GM08714 (cell line): ENCODE measurements around the gene DOK5.

Experiments used
- H3K4me3 ChIP-seq: fragments of 200-500 bp; sonication (Bioruptor generic); 2 replicates; pipeline ENCODE4 v1.5.1; 2014; ENCODE audit warnings: mild to moderate bottlenecking, low read length, inconsistent platforms
- ZNF274 ChIP-seq: IDR thresholded peaks from 2 replicates; pipeline ENCODE4 v1.6.1; 2012; ENCODE audit warnings: mild to moderate bottlenecking, low read depth, low read length

Gene DOK5

GRCh38 chr20:54549658-54550326 is 74.4 kb downstream of the DOK5 start:
- no peak for TF ChIP-seq ZNF274
- H3K4me3 ChIP-seq, result no peak overlapping the region

- no peak for TF ChIP-seq ZNF274
- H3K4me3 ChIP-seq, result no peak overlapping the region
These were observed 75.5 kb downstream of the DOK5 start for GRCh38 chr20:54550776-54551396.

- TF ChIP-seq ZNF274, result no peak
- H3K4me3 ChIP-seq, result no peak overlapping the region
These were observed 78.6 kb downstream of the DOK5 start for GRCh38 chr20:54554006-54554405.

DNA sequence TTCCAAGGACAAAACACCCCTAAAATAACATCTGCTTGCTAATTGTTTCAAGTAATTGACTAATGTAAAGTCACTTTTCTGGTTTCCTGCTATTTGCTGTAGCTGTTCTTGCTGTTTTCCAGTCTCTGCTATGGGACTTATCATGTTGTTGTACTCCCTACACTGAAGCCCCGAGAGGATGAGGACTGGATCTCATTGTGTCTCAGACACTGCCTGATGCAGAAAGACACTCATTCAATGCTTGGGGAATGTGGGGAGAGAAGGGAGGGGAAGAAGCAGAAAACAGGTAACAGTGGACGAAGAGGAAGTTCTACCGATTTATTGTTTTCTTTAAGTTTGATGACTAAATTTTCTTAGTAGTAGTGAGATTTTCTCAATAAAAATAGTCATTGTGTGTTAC is 79.8 kb downstream of the DOK5 start:
- no peak overlapping the region for H3K4me3 ChIP-seq
- no peak for TF ChIP-seq ZNF274

GRCh38 chr20:54556406-54556805 is 81.0 kb downstream of the DOK5 start:
- no peak overlapping the region for H3K4me3 ChIP-seq
- TF ChIP-seq ZNF274, result no peak

DNA sequence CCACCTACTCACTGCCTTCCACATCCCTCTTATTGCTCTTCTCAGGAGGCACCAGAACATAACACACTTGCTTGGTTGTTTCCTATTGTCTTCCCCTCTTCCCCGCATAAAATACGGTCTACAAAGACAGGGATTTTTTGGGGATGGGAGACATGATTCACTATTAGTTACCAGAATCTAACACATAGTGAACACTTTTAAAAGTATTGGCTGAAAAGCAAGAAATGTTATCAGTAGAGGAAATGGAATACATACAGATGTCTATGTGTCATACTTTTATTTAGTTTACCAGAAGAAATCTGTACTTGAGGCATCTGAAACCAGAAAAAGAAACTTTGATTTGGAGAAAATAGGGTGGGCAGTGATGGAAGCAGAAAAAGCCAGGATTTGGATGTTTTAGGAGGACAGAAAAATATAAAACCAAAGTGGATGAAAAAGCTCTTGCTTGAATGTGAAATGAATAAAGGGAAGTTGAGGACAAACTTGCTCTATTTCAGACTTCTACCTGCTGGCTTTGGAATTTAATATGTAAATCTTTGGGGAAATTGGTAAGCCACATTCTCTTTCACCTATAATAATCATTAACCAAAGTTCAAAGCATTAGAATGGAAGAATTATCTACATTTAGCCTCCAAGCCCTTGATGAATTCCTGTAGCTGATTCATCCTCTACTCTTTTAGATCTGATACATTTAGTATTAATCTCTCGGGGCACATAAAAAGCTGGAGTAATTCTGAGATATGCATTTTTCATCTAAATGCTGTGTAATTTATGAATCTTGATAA is 82.6 kb downstream of the DOK5 start:
- H3K4me3 ChIP-seq, result no peak overlapping the region
- TF ChIP-seq ZNF274, result no peak

DNA sequence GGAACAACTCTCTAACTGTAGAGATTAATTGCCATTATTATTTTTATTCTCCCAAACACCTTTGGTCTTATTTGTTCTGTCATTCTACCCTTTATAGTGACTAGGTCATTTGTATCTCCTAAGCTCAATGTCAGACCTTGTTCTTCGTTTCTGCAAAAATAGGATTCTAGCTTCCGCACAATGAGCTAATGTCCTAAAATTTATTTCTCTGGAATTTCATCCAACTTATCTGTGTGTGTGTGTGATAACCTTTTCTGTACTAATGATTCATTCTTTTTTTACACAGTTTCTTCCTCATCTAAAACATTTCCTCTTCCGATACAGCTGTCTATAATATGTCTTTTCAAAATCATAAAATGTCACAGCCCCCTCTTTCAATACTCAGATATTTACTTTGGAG is 84.5 kb downstream of the DOK5 start:
- H3K4me3 ChIP-seq, result no peak overlapping the region
- no peak for TF ChIP-seq ZNF274

DNA sequence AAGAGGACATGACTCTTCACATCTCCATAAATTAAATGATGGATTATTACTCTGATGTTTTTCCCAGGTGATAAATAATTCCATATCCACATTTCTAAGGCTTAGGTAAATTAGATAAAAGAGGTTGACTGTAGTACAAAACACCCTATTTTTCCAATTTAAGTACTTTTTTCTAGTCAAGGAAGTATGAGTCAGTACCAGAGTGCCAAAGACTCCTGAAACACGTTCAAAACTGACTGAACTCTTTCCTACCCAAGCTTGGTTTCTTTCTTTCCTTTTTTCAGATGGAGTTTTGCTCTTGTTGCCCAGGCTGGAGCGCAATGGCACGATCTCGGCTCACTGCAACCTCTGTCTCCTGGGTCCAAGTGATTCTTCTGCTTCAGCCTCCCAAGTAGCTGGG is 85.0 kb downstream of the DOK5 start:
- TF ChIP-seq ZNF274, result no peak
- H3K4me3 ChIP-seq, result no peak overlapping the region

GRCh38 chr20:54565255-54565654 is 89.9 kb downstream of the DOK5 start:
- H3K4me3 ChIP-seq, result no peak overlapping the region
- no peak for TF ChIP-seq ZNF274

DNA sequence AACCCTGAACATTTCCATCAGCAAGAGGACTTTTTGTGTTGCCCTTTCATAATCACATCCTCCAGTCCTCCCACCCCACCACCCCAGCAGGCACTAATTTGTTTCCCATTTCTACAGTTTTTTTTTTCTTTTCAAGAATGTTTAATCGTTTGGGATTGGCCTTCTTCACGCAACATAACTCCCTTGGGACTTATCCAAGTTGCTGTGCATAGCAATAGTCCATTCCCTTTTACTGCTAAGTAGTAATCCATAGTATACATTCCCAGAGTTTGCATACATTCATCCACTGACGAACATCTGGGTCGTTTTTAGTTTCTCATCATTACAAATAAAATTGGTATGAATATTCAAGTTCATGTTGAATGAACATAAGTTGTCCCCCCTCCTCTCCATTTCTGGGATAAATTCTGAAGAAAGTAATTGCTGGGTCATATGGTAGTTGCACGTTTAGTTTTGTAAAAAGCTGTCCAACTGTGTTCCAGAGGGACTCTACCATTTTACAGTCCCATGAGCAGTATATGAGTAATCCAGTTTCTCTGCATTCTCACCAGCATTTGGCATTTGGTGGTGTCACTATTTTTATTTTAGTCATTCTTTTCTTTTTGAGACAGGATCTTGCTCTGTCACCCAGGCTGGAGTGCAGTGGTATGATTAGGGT is 90.8 kb downstream of the DOK5 start:
- H3K4me3 ChIP-seq, result no peak overlapping the region
- no peak for TF ChIP-seq ZNF274

DNA sequence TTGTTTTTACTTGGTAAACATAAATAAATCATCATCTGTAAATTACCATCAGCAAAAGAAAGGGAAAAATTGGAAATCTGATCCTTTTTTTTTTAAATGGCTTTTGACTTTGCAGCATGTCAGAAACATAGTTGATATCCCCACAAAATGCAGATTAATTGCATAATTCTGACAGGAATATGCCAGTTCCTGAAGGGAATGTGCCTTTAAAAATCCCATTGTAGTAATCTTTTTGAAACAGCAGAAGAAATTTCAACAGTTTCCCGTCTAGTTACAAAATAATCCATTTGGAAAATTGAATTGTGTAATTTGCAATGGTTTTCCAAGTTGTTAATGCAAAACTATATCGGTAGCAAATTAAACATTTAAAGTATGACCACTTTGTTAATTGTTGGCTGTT is 95.2 kb downstream of the DOK5 start:
- no peak for TF ChIP-seq ZNF274
- no peak overlapping the region for H3K4me3 ChIP-seq

DNA sequence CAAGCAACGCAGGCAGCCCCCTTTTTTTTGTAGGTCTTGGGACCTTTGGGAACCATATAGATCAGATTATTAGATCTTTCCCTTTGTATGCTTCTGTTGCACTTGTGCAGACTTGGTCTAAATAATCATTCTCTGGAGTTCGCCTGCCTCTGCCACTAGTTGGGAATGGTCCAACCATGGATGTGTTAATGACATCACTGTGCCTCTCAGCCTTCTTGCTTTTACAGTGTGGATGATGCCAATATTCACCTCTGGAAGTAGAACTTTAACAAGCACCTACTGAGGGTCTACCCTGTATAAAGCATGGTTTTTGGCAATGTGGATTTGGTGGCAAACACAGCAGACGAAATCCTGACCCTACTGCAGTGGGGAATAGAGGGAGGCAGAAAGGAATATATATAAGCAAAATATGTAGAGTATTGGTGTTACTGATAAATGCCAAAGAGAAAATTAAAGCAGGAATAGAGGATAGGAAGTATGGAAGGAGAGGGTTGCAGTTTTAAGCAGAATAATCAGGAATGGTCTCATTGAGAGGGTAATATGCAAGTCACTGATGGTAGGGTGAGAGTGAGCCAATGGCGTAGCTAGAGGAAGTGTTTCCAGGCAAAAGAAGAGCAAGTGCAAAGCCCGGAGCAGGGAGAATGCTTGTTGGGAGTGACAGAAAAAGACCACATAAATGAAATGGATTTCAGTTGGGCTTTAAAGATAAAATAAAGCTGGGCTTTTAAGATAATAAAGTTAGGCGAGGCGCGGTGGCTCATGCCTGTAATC is 97.5 kb downstream of the DOK5 start:
- H3K4me3 ChIP-seq, result no peak overlapping the region
- no peak for TF ChIP-seq ZNF274

DNA sequence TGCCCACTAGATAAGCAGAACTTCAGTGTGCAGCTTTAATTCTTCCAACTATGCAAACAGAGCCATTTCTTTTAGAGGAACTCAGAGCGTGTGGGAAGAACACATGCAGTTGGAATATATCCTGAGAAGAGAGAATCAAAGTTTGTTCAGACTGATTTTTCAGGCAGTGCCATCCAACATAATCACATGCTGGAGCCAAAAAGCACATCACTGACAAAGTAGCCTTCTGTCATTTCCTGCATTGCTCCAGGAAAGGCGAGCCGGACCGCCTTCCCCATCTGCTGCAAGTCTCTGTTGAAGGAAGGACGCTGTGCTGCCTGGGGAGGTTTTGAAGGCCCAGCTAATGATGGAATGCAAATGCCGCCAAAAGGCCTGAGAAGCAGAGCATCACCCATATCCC is 98.4 kb downstream of the DOK5 start:
- H3K4me3 ChIP-seq, result no peak overlapping the region
- TF ChIP-seq ZNF274, result no peak

- no peak for TF ChIP-seq ZNF274
- no peak overlapping the region for H3K4me3 ChIP-seq
These were observed 101.1 kb downstream of the DOK5 start for GRCh38 chr20:54576518-54576917.
